Fibroblast of skin of left biceps (primary cell): ENCODE results near the gene ABI1.
"Not testable (repeated sequence)": the region's sequence is repeated elsewhere in the genome, so short reads cannot be mapped to it uniquely, and the experiment has no call there.

Experiments used
- DNase-seq, 2 experiments: peaks; one replicate each; pipeline ENCODE4 v3.0.0-alpha.2; 2013; ENCODE audit warnings: low read depth in 2 of 2

The ABI1 gene

DNA sequence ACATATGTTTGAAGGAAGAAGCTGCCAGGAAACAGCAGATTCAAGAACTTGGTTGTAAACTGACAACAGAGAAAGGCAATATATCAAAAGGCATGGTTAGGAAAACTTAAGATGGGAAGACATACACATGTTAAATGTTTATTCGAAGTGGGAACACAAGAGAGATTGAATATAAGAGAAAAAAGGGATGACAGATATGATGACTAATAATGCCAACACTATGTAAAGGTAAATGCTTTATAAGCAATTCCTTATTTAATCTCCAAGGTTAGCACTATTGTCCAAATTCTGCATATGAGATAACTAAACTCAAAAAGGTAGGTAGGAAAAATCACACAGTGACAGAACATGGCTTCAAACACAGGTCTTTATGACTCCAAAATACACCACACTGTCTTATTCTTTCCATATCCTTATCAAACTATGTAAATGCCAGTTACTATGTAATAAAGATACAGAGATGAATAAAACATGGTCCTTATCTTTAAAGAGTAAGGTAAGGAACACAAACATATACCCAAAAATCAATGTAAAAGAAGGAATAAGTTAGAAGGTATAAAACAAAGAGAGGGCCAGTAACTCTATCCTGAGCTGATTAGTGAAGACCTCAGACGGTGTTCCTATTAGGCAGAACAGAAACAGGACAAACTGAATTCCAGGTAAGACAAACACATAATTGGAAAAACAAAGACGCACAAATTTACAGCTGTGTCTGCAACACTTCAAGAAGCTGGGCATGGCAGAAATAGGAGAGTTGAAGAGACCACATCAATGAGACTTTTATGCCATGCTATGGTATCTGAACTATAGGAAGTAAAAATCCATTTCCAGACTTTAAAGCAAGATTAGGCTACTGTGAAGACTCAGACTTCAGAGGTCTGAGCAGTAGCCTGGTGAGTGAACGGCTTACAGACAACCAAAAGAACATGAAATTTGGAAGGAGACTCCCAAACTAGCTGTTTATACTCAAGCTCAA is 56.1 kb downstream of the ABI1 start:
- no peak for DNase-seq

DNA sequence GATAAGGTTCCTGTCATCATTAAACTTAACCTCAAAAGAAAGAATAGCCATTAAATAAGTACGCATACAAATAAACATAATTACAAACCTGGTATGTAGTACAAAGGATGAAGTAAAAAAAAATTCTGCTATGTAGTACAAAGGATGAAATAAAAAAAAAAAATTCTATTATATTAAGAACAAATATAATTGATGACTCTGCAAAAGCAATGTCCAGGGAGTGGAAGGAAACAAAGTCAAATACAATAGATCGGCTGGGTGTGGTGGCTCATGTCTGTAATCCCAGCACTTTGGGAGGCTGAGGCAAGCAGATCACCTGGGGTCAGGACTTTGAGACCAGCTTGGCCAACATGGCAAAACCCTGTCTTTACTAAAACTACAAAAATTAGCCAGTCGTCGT is 56.9 kb downstream of the ABI1 start:
- DNase-seq, result no peak

DNA sequence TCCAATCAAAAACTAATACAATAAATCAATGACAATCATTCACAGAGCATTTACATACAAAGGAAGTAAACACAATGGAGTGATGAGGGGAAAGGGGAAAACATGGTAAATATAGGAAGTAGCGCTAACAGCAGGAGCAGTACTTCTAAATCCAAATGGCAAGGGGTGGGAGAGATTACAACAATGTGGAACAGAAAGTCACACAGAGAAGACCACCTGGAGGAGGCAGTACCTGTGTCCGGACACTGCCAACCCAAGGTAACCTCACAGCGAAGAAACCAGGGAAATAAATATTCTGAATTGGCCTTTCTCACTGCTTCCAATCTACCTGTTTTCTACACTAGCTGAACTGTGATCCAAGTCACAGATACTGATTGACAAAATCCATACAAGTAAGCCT is 58.2 kb downstream of the ABI1 start:
- no peak for DNase-seq

DNA sequence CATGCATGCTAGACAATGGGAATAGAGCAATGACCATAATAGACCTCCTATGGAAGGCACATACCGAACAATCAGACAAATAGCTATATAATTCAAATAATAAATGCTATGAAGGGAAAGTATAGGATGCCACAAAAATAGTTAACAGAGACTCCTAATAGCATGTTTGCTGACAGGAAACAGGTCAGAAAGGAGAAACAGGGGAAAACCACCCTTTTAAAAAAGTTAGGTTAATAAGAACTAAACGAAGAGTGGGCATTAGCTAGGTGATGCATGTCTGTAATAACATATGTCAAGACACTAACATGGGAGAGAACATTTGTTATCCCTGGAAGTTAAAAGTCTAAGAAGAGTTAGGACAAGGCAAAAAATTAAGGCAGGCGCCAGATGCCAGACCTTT is 58.9 kb downstream of the ABI1 start:
- no peak for DNase-seq

DNA sequence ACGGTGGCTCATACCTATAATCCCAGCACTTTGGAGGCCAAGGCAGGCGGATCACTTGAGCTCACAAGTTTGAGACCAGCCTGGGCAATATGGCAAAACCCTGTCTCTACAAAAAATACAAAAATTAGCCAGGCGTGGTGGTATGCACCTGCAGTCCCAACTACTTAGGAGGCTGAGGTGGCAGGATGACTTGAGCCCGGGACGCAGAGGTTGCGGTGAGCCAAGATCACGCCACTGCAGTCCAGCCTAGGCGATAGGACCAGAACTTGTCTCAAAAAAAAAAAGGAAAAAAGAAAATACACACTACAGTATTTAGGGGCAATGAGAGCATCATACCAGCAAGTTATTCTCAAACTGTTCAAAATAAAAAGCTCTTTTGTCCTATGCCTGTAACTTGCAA is 59.5 kb downstream of the ABI1 start:
- no peak for DNase-seq

DNA sequence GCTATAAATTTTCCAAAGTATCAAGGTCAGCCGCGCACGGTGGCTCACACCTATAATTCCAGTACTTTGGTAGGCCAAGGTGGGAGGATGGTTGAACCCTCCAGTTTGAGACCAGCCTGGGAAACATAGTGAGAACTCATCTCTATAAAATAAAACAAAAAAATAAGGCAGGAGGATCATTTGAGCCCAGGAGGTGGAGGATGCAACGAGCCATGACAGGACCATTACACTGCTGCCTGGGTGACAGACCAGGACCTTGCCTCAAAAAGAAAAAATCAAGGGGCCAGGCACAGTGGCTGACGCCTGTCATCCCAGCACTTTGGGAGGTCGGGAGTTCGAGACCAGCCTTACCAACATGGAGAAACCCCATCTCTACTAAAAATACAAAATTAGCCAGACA is 60.3 kb downstream of the ABI1 start:
- no peak for DNase-seq

DNA sequence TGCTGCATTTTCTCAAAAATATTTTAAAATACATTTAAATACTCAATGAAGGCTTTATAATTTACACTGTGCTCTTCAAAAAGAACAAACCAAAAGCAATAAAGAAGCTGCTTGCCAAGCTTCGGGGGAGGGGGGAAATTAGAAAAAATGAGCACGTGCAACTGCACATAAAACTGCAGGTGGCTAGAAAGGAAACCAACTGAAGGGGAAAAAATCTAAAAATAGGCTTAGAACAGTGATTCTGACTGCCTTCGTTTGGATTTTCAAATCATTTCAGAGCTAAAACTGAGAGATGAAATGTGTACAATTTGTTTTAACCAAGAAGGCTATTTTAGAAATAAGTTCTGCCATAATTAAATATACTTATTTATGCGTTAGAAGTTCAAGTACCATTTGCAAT is 61.4 kb downstream of the ABI1 start:
- no peak for DNase-seq

DNA sequence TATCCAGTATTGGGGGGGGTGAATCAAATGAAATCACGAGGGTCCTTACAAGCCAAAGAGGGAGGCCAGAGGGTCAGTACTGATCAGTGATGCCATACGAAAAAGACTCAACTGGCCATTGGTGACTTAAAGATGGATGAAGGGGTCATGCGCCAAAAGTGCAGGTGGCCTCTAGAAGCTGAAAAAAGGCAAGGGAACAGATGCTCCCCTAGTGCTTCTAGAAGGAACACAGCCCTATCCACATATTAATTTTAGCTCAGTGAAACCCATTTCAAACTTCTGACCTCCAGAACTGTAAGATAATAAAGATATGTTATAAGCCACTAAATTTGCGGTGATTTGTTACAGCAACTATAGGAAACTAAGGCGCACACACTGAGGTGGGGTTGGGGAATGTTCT is 62.5 kb downstream of the ABI1 start:
- no peak for DNase-seq

DNA sequence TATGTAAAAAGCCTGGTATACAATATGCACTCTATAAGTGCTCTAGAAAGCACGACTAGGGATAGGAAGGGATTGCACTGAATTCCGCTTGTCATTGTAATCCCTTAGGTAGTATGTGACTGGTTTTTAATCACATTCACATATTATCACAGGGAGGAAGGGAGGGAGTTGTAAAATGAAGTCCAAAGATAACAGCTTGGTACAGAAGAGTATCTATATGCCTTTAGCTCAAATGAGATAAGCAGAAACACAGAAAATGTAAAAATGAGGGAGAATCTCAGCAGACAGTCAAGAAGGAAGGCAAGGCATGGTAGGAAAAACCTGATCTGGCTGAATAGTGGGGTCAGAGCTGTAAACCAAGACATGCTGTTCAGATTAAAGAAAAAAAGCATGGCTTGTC is 63.4 kb downstream of the ABI1 start:
- DNase-seq, result no peak

DNA sequence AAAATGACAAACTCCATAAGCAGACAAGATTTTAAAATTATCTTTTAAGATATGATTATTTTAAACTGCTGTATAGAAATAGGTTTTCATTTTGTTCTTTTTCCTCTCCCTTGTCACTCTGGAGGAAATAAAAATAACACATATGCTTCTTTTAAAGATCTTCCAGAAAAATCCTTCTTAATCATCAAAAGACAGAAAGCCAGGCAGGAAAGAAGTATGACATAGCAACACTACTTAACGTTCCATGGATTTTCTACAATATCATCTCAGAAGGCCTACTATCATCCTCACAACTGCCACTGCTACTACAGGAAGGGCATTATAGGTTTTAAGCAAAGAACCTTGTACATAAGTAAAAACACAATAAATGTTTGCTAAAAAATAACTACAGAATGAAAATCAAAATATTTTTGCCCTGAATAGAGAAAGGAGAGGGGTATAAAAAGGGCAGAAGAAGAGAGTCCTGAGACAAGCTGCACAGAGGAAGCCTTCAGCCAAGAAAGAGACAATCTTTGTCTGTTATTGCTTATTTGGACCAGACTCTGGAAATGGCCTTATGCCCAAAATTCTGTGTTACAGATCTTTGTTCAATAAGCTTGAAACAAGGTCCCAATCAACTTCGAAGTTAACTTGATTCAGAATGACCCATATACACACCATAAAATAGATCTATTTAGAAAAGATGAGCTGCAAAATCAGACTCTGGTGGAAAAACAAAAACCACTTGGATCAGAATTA is 67.8 kb downstream of the ABI1 start:
- no peak for DNase-seq

DNA sequence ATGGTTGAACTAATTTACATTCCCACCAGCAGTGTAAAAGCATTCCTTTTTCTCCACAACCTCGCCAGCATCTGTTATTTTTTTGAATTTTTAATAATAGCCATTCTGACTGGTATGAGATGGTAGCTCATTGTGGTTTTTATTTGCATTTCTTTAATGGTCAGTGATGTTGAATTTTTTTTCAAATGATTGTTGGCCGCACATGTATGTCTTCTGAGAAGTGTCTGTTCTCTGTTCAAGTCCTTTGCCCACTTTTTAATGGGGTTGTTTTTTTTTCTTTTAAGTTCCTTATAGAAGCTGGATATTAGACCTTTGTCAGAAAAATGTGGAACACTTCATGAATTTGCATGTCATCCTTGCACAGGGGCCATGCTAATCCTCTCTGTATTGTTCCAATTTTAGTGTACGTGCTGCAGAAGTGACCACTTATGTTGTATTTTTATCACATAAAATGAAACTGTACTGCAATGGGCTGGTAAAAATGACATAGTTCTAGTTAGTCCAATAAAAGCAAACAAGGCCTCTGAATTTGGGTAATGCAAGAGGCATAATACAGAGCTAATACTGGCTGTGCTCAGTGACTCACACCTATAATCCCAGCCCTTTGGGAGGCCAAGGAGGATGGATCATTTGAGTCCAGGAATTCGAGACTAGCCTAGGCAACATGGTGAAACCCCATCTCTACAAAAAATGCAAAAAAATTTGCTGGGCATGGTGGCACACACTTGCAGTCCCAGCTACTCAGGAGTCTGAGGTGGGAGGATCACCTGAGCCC is 70.3 kb downstream of the ABI1 start:
- DNase-seq, result no peak

DNA sequence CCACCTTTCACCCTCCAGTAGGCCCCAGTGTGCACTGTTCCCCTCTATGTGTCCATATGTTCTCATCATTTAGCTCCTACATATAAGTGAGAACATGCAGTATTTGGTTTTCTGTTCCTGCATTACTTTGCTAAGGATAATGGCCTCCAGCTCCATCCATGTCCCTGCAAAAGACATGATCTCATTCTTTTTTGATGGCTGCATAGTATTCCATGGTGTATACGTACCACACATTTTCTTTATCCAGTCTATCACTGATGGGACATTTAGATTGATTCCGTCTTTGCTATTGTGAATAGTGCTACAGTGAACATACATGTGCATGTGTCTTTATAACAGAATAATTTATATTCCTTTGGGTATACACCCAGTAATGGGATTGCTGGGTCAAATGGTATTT is 71.0 kb downstream of the ABI1 start:
- DNase-seq, result not testable (repeated sequence)

DNA sequence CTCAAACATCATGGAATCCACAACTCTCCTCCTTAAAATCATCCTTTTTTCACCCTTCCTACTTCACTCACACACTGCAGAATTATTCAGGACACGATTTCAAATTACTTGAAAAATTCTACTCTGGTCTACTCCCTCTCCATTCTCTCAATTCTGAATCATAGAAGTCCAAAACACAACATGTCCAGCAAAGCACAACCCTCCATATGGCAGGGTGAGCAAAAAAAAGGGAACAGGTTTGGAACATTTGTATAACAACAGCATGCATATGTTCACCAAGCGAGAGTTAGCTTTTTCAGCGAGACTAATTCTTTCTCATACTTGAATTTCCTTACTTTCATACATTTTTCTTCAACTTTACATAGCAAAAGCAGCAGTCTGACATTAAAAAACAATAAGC is 73.4 kb downstream of the ABI1 start:
- no peak for DNase-seq

DNA sequence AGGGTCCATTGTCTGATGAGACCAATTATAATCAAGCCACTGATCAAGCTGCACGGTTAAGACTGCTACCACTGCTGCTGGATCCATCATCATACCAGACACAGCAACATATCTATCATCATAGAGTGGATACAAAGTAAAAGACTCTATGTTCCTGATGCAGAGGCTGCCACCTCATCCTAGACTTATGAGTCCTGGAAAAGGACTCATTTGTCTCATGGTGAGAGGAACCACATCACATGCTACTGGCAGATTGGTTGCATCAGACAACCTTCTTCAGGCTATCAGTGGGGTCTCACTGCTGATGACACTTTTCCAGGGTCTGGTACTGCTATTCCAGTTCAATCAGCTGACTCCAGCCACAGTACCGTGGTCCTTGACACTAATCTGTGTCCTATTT is 79.0 kb downstream of the ABI1 start:
- no peak for DNase-seq

DNA sequence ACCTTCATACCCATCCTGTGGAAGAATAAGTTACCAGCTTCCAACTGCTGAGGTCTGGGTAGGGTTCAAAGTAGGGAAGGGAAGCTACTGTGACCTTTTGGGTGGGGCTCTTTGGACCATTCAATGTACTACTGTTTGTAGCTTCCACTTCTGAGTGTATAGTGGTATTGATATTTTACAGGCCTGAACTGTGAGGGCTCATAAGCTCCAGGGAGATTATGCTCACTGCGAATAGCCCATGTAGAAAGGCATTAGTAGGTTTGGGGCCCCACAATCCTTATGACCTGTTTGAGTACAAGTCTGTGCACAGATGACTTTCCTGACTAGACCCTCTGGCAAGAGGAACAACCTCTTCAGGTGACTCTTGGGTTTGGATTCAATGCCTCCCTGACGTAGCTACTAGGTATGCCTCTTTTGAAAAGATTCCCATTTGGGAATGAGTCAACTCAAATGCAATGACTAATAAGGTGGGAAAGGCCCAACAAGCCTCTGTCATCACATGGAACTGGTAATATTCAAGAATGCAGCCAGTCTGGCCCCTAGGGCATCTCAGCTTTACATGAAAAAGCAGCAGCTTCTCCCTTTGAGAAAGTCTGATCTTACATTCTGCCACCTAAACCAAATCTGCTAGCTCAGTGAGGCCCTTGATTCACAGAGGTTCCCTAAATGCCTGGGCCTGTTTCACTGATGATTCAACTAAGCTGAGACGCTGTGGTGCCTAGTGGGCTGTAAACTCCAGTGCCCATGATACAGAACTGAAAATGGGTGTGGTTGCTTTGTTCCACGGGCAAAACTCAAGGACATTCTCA is 79.8 kb downstream of the ABI1 start:
- DNase-seq, result peak; percentile 57 to 64

DNA sequence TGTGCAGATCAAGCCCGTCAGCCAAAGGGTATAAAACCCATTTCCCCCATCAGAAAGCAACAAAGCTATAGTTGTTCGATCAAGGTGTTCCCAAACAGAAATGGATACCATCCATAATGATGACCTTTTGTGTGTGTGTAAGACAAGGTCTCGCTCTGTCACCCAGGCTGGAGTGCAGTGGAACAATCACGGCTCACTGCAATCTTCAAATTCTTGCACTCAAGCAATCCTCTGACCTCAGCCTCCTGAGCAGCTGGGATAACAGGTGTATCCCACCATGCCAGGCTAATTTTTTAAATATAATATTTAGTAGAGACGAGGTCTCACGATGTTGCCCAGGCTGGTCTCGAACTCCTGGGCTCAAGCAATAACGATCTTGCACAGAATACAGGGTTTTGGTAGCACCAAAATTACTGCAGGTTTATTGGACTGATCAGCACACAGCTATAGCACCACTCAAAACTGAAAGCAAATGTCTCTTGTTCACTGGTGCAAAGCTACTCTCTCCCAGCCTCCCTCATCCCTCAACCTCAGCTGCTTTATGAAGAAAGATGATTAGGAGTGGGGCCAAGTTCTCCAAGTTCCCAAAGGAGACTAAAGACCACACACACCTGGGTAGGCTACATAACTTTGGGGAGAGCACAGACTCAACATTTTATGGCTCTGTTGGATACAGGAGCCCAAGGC is 80.5 kb downstream of the ABI1 start:
- DNase-seq, result no peak

DNA sequence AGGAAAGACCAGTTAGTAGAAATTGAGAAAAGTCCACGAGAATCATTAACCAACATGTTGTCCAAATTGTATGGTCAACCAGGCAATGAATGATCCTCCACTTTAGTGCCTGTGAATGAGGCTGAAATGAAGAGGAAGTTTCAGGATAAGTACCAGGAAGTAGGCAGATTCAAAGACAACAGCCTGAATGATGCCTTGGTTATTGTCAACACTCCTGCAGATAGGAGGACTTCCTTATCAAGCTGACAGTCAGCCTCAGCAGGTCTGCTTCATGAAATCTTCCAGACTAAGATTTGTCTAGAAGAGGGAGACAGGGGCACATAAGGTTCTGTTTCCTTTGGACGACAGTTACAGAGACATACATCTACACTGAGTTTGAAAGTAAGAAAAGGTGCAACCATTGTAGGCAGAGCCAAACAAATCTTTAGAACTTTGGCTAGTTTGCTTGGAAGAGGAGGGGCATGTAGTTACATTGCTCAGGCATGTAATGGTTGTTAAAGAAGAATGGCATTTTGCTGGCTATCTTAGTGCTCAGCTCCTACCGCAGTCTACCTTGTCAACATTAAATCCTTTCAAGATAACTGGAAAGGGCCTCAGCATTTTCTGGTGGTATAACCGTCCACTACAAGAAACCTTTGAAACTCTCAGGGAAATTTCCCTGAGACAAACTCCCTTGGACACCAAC is 81.4 kb downstream of the ABI1 start:
- no peak for DNase-seq

DNA sequence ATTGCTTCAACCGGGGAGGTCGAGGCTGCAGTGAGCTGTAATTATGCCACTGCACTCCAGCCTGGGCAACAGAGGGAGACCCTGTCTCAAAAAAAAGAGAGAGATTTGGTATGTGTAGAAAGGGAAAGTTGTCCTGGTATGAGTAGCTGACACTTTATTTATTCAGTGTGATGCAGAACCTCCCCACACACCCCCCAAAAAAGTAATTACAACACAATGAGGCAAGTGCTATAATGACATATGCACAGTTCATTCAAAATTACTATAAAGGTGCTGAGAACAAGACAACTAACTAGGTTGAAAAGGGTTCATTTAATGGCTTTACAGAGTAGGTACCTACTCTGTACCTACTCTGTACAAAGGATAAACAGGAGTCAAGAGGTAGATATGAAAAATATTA is 83.1 kb downstream of the ABI1 start:
- no peak for DNase-seq

DNA sequence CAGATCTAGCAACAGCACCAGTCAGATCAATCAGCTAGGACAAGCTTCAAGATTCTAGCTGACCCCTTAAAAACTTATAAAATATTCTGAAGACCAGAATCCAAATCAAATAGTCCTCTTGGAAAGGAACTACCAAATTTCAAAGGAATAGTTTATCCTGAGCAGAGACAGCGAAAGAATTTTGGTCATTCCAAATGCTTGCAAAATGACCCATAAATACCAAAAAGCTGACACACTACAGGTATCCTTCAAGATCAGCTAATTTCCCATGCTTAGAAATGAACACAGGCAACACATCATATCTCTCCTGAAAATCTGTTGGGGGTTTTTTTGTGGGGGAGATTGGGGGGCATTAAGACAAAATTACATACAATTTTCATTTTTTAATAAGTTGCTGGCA is 84.5 kb downstream of the ABI1 start:
- no peak for DNase-seq

DNA sequence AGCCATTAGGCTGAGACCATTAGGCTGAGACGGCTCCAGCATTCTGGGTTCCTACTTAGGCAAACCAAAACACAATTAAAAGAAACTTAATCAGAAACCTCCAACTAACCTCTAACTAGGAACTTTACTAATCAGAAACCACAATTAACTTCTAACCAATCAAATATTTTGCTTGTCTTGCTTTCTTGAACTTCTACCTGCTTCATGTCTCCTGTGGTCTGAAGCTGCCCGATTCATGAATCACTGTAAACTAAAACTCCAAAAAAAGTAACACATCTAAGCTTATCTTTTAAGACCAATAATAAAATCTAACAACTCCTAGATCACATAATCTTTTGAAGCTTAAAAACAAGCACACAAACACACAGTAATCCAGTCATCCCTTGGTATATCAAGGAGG is 87.1 kb downstream of the ABI1 start:
- DNase-seq, result no peak
